ENCODE results near the gene RNASE7.
"Not testable (repeated sequence)": the region's sequence is repeated elsewhere in the genome, so short reads cannot be mapped to it uniquely, and the experiment has no call there.

RNASE7 gene

GRCh38 chr14:21023817-21024584, 18.2 kb upstream of the RNASE7 start:
- DNase-seq (ENCODE audit: low read depth) = no peak

DNA sequence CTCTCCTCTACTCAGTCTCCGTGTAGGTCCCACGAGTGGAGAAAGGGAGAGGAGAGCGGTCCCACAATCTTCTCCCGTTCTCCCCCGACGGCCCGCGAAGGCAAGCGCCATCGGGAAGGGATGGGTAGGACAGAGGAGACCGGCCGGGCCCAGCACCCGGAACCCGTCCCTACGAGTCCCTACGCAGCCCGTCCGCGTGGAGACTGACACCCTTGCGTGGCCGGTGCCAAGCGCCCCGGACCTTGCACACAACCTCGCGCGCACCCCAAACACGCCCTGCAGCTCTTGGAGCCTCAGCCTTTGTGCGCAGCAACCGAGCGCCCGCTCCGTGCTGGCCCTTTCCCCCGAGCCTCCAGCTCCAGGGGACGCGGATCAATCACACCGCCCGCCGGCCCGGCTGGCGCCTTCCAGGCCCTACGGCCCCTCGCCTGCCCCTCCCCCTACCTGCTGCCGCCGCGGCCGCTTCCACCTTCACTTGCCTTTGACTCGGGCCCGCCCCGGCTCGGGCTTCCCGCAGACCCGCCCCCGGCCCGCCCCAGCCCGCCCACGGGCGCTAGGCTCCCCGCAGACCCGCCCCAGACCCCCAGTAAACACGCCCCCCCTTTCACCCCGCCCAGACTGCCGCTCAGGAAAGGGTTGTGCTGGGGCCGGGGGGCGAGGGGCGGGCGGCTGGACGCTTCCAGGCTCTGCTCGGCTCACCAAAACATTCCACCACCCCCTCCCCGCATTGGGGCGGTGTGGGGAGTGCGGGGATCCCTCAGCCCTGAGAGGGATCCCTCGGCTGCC, 17.4 kb upstream of the RNASE7 start, which contains the start of gene NDRG2:
NDRG2 (minus strand) TSS at position 477 of the 786 bp plus-strand sequence. CDS start 1,746 bp downstream, outside the sequence.
- DNase-seq (ENCODE audit: low read depth) = peak; percentile 63

DNA sequence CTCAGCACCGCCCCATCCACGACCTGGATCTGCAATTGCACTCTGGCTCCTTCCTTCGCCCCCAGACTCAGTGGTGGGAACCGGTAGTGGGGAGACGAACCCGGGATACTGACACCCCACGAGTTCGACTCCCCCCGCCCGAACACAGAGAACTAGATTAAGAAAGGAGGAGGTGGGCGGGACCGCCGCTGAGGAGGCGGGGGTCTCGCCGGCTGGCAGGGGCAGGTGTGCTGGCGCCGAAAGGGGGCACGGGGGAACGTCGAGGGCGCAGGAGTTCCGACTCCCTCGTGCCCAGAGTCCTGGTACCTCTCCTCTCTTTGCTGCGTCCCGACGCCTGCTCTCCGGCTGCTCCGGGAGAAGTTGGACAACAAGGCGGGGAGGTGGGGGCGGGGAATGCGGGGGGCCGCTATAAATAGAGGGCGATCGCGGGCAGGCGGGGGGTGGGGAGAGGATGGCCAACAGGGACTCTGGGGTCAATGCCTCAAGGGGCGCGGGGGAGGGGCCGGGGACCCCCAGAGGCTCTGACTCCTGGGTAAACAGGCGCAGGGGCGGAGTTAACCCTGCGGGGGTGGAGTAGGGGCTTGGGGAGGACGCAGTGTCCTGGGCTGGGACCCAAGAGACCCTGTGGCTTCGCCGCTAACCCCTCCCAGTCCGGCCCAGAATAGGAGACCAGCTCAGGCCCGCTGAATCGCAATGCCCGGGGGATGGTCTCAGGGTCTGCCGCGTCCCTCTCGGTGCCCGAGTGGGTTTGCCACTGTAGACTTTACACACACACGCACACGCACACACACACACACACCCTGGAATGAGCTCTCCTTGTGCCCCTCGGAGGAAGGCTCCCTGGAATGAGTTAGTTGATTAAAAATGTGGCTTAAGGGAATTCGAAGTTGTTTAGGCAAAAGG, 16.5 kb upstream of the RNASE7 start:
- no peak for DNase-seq (ENCODE audit: low read depth)

DNA sequence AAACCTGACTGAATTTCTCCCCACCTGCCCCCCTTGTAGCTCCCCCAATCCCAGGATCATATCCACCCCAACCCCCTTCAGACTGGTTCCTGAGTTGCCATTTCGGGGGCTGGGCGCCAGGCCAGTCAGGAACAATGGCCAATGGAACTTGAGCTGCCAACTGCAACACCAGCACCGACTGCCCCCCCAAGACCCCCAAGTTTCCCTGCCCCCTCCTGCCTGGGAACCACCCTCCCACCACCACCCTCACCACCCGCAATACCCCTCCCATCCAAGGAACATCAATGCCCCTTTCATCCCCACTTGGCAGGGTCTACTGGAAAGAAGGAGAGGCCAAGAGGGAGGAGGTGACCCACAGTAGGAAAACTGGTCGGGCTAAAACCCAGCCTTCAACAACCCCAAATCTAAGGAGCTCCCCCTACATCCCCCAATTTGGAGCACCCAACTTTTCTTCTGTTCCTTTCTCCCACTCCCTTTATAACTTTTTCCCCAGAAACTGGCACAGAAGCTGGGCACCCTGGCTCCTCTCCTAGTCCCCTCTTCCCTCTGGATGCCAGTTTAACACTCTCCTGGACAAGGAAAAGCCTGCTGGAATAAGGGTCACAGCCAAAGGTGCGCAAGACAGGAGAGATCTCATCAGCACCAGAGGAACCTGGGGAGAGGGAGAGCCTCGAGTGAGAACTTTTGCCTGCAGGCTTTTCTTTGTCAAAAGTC, 15.7 kb upstream of the RNASE7 start:
- no peak for DNase-seq (ENCODE audit: low read depth)

- no peak for DNase-seq (ENCODE audit: low read depth)
Measured at GRCh38 chr14:21026988-21027315, 15.2 kb upstream of the RNASE7 start.

DNA sequence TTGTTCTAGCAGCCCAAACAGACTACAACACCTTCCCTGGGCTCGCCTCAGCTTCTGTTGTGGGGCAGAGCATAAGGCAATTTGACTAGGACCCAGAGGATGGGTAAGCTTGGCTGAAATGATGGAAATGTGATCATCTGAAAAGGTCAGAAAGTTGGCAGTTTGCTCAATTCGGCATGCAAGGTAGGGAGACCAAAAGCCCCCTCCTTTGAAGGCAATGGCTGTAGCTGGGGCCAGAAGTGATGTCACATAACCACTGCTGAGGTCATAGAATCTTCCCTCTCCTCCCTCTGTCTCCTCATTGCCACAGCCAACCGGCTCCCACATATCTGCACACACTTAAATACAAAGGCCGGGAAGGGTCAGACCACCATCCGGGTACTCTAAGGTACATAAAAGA, 12.2 kb upstream of the RNASE7 start, which contains the start of gene TPPP2:
TPPP2 (plus strand) TSS at position 301 of the 400 bp plus-strand sequence. CDS start 365 bp downstream, outside the sequence.
- DNase-seq (ENCODE audit: low read depth) = no peak

- no peak for DNase-seq (ENCODE audit: low read depth)
Measured at GRCh38 chr14:21030531-21030930, 11.6 kb upstream of the RNASE7 start.

DNA sequence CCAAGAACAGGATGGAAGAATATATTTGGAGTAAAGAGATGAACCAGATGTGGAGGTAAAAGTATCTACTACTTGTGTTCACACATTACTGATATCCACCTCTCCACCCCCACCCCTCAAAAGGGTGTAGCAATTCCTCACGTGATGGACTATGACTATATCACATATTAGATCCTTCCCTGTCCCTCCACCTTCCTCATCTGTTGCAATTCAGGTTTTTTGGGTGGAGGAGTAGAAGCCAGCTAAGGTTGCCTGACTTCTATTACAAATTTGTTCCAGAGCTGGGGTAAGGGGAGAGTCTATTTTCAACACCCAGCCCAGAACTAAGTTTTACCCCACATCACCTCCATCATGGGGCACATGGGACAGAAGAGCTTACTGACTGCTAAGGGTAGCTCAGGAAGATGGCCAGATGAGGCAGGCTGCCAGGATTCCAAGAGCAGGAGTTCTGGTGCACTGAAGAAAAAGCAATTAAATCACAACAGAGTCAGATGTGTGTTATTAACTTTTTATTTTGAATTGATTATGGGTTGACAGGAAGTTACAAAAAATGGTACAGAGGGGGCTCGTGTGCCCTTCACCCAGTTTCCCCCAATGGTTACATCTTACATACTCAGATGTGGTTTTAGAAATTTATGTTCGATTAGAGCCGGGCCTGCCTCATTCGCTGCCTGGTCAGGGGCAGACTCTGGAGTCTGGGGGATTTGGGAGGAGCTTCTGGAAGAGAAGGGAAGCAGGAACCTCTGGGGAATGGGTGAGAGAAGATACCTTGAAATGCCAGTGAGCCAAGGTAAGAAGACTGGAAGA, 9.6 kb upstream of the RNASE7 start:
- no peak for DNase-seq (ENCODE audit: low read depth)

DNA sequence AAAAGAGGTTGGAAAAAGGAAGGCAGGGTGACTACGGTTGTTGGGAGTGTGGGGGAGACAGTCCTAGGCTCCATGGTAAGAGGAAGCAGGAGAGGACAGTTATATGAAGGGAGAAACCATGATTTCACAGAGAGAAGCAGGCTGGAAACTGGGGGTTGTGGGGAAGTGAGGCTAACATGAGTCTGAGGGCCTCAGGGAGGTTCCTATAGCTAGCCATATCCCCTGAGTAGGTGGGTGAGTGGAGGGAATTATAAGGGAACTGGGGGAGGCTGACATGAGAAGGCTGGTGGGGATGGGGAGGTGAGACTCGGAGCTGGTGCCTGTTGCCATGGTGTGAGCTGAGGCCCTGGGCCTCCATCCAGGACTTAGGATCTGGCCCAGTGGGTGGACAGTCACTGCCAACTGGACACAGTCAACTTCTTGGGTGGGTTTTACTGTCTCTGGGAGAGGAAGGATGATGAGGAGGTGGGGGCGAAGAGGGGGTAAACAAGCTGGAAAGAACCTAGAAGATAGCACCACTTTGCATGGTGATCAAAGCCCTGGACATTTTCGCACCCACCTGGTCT, 8.9 kb upstream of the RNASE7 start:
- no peak for DNase-seq (ENCODE audit: low read depth)

DNA sequence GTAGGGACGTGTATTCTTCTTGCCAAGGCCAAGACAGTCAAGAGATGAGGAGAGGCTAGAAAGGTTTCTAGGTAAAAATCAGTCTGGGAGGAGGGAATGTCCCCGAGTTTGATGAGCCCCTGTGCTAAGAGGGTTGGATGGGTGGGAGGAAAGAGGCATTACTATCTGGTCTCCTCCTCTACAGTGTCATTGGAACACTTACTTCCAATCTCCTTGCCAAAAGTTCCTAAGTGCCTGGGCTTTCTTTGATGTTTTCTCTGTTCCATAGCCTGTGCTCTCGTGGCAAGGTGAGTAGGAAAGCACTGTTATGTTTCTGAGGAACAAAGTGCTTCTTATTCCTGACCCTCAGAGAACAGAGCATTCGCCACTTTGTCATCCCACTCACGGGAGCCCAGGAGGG, 7.5 kb upstream of the RNASE7 start, which contains the start of gene RNASE13:
RNASE13 (minus strand) TSS at position 101 of the 400 bp plus-strand sequence. CDS start 519 bp downstream, outside the sequence.
- DNase-seq (ENCODE audit: low read depth) = no peak

DNA sequence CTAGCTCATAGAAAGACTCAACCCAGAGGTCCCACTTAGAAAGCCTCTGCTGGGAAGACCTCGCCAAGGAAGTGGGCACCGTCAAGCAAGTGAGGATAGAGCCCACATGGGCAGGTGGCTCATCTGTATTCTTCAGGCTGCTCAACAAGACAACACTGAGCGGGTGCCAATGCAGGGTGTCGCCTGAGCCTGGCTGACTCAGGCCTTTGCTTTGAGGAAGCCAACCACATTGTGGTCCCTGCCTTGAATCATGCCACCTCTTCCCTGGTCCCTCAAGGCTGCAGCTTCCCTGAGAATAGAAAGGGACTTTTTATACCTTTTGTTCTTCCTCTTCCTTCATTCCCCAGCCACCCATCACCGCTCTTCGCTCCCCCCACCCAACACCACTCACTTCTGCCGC, 5.4 kb upstream of the RNASE7 start:
- no peak for DNase-seq (ENCODE audit: low read depth)

- DNase-seq (ENCODE audit: low read depth) = no peak
Measured at GRCh38 chr14:21037156-21037555, 5.0 kb upstream of the RNASE7 start.

DNA sequence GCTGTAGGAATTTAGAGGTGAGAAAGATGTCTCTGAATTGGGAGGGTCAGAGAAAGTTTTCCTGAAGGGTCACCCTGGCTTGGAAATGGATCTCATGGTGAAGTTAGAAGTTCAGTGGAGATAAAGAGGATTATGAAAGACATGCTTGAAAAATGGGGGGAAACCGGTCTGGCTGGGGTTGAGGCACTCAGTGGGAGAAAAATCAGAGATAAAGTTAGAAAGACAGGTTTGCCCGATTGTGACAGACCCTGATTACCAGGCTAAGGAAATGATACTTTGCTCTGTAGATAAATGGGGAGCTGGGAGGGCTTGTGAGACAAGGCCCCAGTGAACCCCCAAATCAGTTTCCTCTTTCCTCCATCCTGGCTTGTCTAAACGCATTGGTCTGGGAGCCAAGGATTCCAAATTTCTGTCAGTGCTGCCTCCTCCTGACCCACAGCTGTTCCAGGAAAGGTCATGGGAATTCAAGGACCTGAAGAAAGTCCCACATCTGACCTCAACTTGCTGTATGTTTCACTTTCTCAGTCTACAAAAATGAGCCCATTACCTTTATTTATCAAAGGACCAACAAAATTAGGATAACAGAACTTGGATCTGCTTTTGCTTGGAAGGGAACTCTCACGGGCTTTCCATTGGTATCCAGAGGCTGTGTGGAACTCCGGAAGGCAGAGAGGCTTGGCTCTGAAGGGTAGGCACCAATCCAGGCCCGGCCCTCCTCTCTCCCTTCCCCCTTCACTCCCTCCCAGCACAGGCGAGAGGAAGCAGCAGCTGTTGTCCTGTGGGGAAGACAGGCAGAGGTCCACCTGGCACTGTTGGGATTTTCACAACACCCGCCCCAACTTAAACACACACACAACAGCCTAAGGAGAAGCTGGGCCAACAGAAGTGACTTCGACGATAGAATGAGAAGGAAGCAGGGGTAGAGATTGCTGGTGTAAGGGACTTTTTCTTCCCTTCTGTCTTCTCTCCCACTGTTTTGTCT, 3.4 kb upstream of the RNASE7 start:
- DNase-seq (ENCODE audit: low read depth) = no peak

DNA sequence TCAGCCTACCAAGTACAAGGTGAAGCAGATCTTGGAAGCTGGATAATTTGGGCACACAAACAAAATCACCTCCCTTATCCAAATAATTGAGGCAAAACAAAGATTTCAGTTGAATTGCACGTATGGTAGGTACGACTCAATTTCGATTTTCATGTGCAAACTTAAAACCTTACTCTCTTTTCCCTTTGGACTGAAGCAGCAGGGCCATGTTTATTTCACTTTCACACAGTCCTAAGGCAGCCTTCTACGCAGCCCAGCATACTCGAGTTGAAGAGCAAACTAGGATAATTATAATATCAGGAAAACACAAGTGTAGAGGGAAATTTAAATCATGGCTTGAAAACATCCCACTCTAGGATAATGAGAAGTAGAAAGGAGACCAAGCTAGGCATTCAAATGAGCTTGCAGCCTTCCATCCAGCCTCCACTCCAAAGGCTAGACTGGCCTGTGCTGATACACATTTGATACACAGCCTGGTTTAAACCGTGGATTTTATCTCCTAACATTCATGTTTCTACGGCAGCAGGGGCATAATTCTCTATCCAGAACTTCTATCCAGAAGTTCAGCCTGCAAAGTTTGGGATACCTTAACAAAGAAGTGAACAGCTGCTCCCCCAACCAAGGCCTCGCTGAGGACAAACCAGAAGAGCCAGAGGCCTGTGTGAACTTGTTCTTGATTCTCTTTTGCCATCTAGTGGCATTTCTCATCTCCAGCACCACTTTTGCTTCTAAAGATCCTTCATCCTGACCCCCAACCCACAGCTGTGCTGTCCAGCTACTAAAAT, 2.4 kb upstream of the RNASE7 start:
- no peak for DNase-seq (ENCODE audit: low read depth)

GRCh38 chr14:21040370-21040925, 1.7 kb upstream of the RNASE7 start:
- no peak for DNase-seq (ENCODE audit: low read depth)

- DNase-seq (ENCODE audit: low read depth) = not testable (repeated sequence)
Measured at GRCh38 chr14:21040941-21041340, 1.2 kb upstream of the RNASE7 start.

- DNase-seq (ENCODE audit: low read depth) = no peak
Measured at GRCh38 chr14:21042918-21043317, 756 bp downstream of the RNASE7 start.

Data from stimulated activated CD8-positive, alpha-beta memory T cell treated with anti-CD3 and anti-CD28 coated beads, Interleukin-12 subunit alpha, Interleukin-12 subunit beta, amount 100 ng/mL, for 1 hour (primary cell).